ENCODE measurements around the gene PTPN14.

Gene PTPN14

DNA sequence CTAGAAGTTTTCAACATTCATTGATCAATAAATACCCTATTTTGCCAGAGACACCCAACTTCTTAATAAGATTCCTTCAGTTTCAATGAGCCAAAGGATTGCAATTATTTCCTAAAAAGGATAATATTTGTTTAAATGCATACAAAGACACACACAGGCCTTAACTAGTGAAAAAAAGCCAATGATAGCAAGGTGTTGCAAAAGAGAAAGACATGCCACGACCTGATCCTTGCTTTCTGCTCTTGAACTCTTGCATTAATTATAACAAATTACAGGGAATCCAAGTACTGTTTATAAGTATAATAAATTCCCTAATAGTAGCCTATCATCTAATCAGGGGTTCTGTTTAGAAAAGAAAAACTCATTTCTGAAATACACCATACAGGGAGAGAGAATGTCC is 131.1 kb downstream of the PTPN14 start:
- no peak overlapping the region for H3K4me3 ChIP-seq (ENCODE audit: low read depth in 1 of 2, low read length in 2 of 2)
- H3K36me3 ChIP-seq (ENCODE audit: control insufficient read depth in 1 of 2, insufficient read depth in 2 of 2, low read length in 2 of 2), result no peaks in the 10 kb centered on the region
- H3K9me3 ChIP-seq (ENCODE audit: control insufficient read depth in 1 of 2, low read length in 2 of 2), result no peaks in the 10 kb centered on the region
- no peaks in the 10 kb centered on the region for H3K27me3 ChIP-seq (ENCODE audit: control insufficient read depth in 1 of 2, insufficient read depth in 2 of 2, low read length in 2 of 2)
- no peak overlapping the region for H3K9ac ChIP-seq (ENCODE audit: low read depth in 1 of 2, low read length in 2 of 2)
- no peak overlapping the region for H3K27ac ChIP-seq (ENCODE audit: low read depth, low read length)
- H3K4me1 ChIP-seq (ENCODE audit: control insufficient read depth in 1 of 2, insufficient read depth in 2 of 2, low read length in 2 of 2), result no peaks in the 10 kb centered on the region

DNA sequence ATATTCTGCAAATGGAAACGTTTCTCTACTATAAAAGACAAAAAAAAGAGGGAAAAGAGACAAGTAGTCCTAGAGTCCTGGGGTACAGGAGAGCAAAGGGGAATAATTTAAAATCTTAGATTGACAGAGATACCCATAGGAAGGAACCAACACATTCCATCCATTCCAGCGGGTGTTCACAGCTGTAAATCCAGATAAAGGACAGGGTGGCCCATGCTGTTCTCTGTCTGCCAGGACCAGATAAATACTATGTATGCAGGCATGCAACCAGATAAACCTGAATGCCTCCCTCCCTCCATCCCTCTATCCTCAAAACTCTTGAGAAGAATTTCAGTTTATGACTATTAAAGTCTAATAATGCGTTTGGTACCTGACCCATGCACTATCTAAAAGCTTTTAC is 131.8 kb downstream of the PTPN14 start:
- H3K36me3 ChIP-seq (ENCODE audit: control insufficient read depth in 1 of 2, insufficient read depth in 2 of 2, low read length in 2 of 2), result no peaks in the 10 kb centered on the region
- H3K9me3 ChIP-seq (ENCODE audit: control insufficient read depth in 1 of 2, low read length in 2 of 2), result no peaks in the 10 kb centered on the region
- H3K4me3 ChIP-seq (ENCODE audit: low read depth in 1 of 2, low read length in 2 of 2), result no peak overlapping the region
- H3K27me3 ChIP-seq (ENCODE audit: control insufficient read depth in 1 of 2, insufficient read depth in 2 of 2, low read length in 2 of 2), result no peaks in the 10 kb centered on the region
- H3K27ac ChIP-seq (ENCODE audit: low read depth, low read length), result no peak overlapping the region
- H3K4me1 ChIP-seq (ENCODE audit: control insufficient read depth in 1 of 2, insufficient read depth in 2 of 2, low read length in 2 of 2), result no peaks in the 10 kb centered on the region
- H3K9ac ChIP-seq (ENCODE audit: low read depth in 1 of 2, low read length in 2 of 2), result no peak overlapping the region

- no peaks in the 10 kb centered on the region for H3K4me1 ChIP-seq (ENCODE audit: control insufficient read depth in 1 of 2, insufficient read depth in 2 of 2, low read length in 2 of 2)
- no peak overlapping the region for H3K4me3 ChIP-seq (ENCODE audit: low read depth in 1 of 2, low read length in 2 of 2)
- no peak overlapping the region for H3K9ac ChIP-seq (ENCODE audit: low read depth in 1 of 2, low read length in 2 of 2)
- no peaks in the 10 kb centered on the region for H3K27me3 ChIP-seq (ENCODE audit: control insufficient read depth in 1 of 2, insufficient read depth in 2 of 2, low read length in 2 of 2)
- H3K9me3 ChIP-seq (ENCODE audit: control insufficient read depth in 1 of 2, low read length in 2 of 2), result no peaks in the 10 kb centered on the region
- no peak overlapping the region for H3K27ac ChIP-seq (ENCODE audit: low read depth, low read length)
- no peaks in the 10 kb centered on the region for H3K36me3 ChIP-seq (ENCODE audit: control insufficient read depth in 1 of 2, insufficient read depth in 2 of 2, low read length in 2 of 2)
Observed at GRCh38 chr1:214418391-214418790, 133.0 kb downstream of the PTPN14 start.

GRCh38 chr1:214417545-214418210 is 133.7 kb downstream of the PTPN14 start:
- H3K36me3 ChIP-seq (ENCODE audit: control insufficient read depth in 1 of 2, insufficient read depth in 2 of 2, low read length in 2 of 2), result no peaks in the 10 kb centered on the region
- no peaks in the 10 kb centered on the region for H3K9me3 ChIP-seq (ENCODE audit: control insufficient read depth in 1 of 2, low read length in 2 of 2)
- H3K9ac ChIP-seq (ENCODE audit: low read depth in 1 of 2, low read length in 2 of 2), result no peak overlapping the region
- H3K4me3 ChIP-seq (ENCODE audit: low read depth in 1 of 2, low read length in 2 of 2), result no peak overlapping the region
- no peaks in the 10 kb centered on the region for H3K4me1 ChIP-seq (ENCODE audit: control insufficient read depth in 1 of 2, insufficient read depth in 2 of 2, low read length in 2 of 2)
- no peak overlapping the region for H3K27ac ChIP-seq (ENCODE audit: low read depth, low read length)
- H3K27me3 ChIP-seq (ENCODE audit: control insufficient read depth in 1 of 2, insufficient read depth in 2 of 2, low read length in 2 of 2), result no peaks in the 10 kb centered on the region

DNA sequence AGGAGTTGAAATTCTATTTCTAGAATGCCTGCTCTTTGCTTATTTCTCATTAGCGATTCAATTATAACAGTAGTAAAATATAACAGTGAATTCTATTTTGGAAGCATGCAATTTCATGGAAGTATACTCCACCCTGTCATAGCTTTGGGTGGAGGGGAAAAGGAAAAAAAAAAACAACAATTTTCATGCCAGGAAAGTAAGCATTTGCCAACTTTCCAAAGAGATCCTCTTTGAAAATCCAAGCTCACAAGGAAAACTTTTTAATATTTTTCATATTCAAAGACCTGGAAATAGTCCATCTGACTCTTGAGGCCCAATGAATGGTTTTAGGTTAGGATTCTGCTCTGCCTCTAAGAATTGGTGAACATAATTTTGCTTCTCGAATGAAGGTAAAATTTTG is 134.5 kb downstream of the PTPN14 start:
- Histone ChIP-seq H3K4me3 (ENCODE audit: low read depth in 1 of 2, low read length in 2 of 2) (no peak overlapping the region), H3K9me3 (ENCODE audit: control insufficient read depth in 1 of 2, low read length in 2 of 2) (no peaks in the 10 kb centered on the region), H3K9ac (ENCODE audit: low read depth in 1 of 2, low read length in 2 of 2) (no peak overlapping the region), H3K4me1 (ENCODE audit: control insufficient read depth in 1 of 2, insufficient read depth in 2 of 2, low read length in 2 of 2) (no peaks in the 10 kb centered on the region), H3K27ac (ENCODE audit: low read depth, low read length) (no peak overlapping the region), H3K27me3 (ENCODE audit: control insufficient read depth in 1 of 2, insufficient read depth in 2 of 2, low read length in 2 of 2) (no peaks in the 10 kb centered on the region), H3K36me3 (ENCODE audit: control insufficient read depth in 1 of 2, insufficient read depth in 2 of 2, low read length in 2 of 2) (no peaks in the 10 kb centered on the region)

DNA sequence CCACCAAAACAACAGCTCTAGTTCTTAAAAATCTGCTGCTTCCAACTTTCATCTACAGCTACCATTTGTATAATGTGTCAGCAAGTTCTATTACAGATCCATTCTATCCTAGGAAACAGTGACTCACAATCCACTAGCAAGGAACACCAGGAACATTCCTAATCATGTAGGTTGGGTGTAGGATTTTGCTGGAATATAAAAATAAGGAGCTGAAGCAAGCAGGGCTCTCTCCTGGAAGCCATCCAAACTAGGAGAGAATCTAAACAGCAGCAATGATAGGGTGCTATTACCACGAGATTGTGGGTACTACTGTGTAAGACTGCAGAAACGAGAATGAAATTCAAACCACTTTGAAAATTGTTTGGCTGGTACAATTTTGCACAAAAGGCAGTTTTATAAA is 135.0 kb downstream of the PTPN14 start:
- H3K27ac ChIP-seq (ENCODE audit: low read depth, low read length), result no peak overlapping the region
- no peaks in the 10 kb centered on the region for H3K4me1 ChIP-seq (ENCODE audit: control insufficient read depth in 1 of 2, insufficient read depth in 2 of 2, low read length in 2 of 2)
- H3K9me3 ChIP-seq (ENCODE audit: control insufficient read depth in 1 of 2, low read length in 2 of 2), result no peaks in the 10 kb centered on the region
- H3K27me3 ChIP-seq (ENCODE audit: control insufficient read depth in 1 of 2, insufficient read depth in 2 of 2, low read length in 2 of 2), result no peaks in the 10 kb centered on the region
- no peaks in the 10 kb centered on the region for H3K36me3 ChIP-seq (ENCODE audit: control insufficient read depth in 1 of 2, insufficient read depth in 2 of 2, low read length in 2 of 2)
- no peak overlapping the region for H3K4me3 ChIP-seq (ENCODE audit: low read depth in 1 of 2, low read length in 2 of 2)
- no peak overlapping the region for H3K9ac ChIP-seq (ENCODE audit: low read depth in 1 of 2, low read length in 2 of 2)

GRCh38 chr1:214415131-214415530 is 136.3 kb downstream of the PTPN14 start:
- Histone ChIP-seq H3K9ac (ENCODE audit: low read depth in 1 of 2, low read length in 2 of 2) (no peak overlapping the region), H3K4me3 (ENCODE audit: low read depth in 1 of 2, low read length in 2 of 2) (no peak overlapping the region), H3K27me3 (ENCODE audit: control insufficient read depth in 1 of 2, insufficient read depth in 2 of 2, low read length in 2 of 2) (no peaks in the 10 kb centered on the region), H3K9me3 (ENCODE audit: control insufficient read depth in 1 of 2, low read length in 2 of 2) (no peaks in the 10 kb centered on the region), H3K36me3 (ENCODE audit: control insufficient read depth in 1 of 2, insufficient read depth in 2 of 2, low read length in 2 of 2) (no peaks in the 10 kb centered on the region), H3K27ac (ENCODE audit: low read depth, low read length) (no peak overlapping the region), H3K4me1 (ENCODE audit: control insufficient read depth in 1 of 2, insufficient read depth in 2 of 2, low read length in 2 of 2) (no peaks in the 10 kb centered on the region)

DNA sequence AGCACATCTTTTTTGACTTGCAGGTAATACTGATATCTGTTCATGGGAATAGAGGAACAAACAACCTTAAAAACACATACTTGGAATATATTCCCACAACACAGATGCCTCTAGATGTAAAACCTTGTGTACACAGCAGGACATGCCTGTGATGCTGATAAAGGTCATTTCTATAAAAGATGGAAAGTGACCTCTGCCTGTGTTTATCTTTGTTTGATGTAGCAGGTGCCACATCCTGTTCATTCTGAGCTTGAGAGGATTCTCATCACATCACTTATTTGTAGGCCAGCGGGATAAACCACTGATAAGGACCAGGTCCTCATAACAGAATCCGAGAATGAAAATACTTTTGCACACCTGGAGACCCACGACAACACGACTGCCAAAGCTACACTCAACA is 136.7 kb downstream of the PTPN14 start:
- H3K27ac ChIP-seq (ENCODE audit: low read depth, low read length), result no peak overlapping the region
- no peak overlapping the region for H3K4me3 ChIP-seq (ENCODE audit: low read depth in 1 of 2, low read length in 2 of 2)
- no peaks in the 10 kb centered on the region for H3K9me3 ChIP-seq (ENCODE audit: control insufficient read depth in 1 of 2, low read length in 2 of 2)

GRCh38 chr1:214413315-214413714 is 138.1 kb downstream of the PTPN14 start:
- Histone ChIP-seq H3K27me3 (ENCODE audit: control insufficient read depth in 1 of 2, insufficient read depth in 2 of 2, low read length in 2 of 2) (no peaks in the 10 kb centered on the region), H3K27ac (ENCODE audit: low read depth, low read length) (no peak overlapping the region), H3K36me3 (ENCODE audit: control insufficient read depth in 1 of 2, insufficient read depth in 2 of 2, low read length in 2 of 2) (no peaks in the 10 kb centered on the region), H3K9ac (ENCODE audit: low read depth in 1 of 2, low read length in 2 of 2) (no peak overlapping the region), H3K4me1 (ENCODE audit: control insufficient read depth in 1 of 2, insufficient read depth in 2 of 2, low read length in 2 of 2) (no peaks in the 10 kb centered on the region), H3K4me3 (ENCODE audit: low read depth in 1 of 2, low read length in 2 of 2) (no peak overlapping the region), H3K9me3 (ENCODE audit: control insufficient read depth in 1 of 2, low read length in 2 of 2) (no peaks in the 10 kb centered on the region)

More for the DNA sequence above, 136.7 kb downstream of the PTPN14 start:
- no peaks in the 10 kb centered on the region for H3K36me3 ChIP-seq (ENCODE audit: control insufficient read depth in 1 of 2, insufficient read depth in 2 of 2, low read length in 2 of 2)
- H3K9ac ChIP-seq (ENCODE audit: low read depth in 1 of 2, low read length in 2 of 2), result no peak overlapping the region
- H3K27me3 ChIP-seq (ENCODE audit: control insufficient read depth in 1 of 2, insufficient read depth in 2 of 2, low read length in 2 of 2), result no peaks in the 10 kb centered on the region
- no peaks in the 10 kb centered on the region for H3K4me1 ChIP-seq (ENCODE audit: control insufficient read depth in 1 of 2, insufficient read depth in 2 of 2, low read length in 2 of 2)

DNA sequence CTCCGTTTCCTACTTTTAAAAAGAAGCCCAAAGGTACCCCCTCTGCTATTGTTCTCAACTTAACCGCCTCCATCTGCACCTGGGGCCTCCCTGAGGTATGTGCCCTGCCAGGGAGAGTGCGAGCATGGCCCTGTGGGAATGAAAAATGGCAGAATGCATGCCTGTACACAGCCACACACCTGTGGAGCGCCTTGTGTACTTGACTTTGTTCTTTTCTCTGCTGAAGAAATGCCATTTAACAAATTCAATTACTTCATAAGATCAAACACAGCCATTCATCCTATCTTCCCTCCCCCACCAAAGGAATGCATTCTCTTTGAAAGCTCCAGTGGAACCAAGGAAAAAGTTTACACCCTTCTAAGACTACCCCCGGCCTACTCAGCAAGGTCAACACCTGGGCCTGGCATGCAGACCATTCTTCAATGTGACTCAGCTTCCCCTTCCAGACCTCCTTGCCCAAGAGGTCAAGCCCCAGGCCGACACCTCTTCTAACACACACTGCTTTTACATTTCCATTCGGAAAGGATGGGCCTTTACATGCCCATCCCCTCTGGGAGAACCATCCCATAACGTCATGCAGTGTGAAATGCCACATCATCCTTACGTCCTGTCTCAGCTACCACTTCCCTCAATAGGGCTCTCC is 146.7 kb downstream of the PTPN14 start:
- Histone ChIP-seq H3K27ac (ENCODE audit: low read depth, low read length) (no peak overlapping the region), H3K27me3 (ENCODE audit: control insufficient read depth in 1 of 2, insufficient read depth in 2 of 2, low read length in 2 of 2) (no peaks in the 10 kb centered on the region), H3K36me3 (ENCODE audit: control insufficient read depth in 1 of 2, insufficient read depth in 2 of 2, low read length in 2 of 2) (no peaks in the 10 kb centered on the region), H3K9me3 (ENCODE audit: control insufficient read depth in 1 of 2, low read length in 2 of 2) (no peaks in the 10 kb centered on the region), H3K4me1 (ENCODE audit: control insufficient read depth in 1 of 2, insufficient read depth in 2 of 2, low read length in 2 of 2) (no peaks in the 10 kb centered on the region), H3K9ac (ENCODE audit: low read depth in 1 of 2, low read length in 2 of 2) (no peak overlapping the region), H3K4me3 (ENCODE audit: low read depth in 1 of 2, low read length in 2 of 2) (no peak overlapping the region)
